Immature natural killer cell (primary cell): ENCODE measurements around the gene SEPTIN5. TPM values are rescaled to one million over a fixed set of nuclear protein-coding genes. Genes with fewer than 3 reads are reported as not detected.
A peak's percentile ranks its signal among the peaks of the same experiment; 100 is the strongest.

Source experiments
- DNase-seq, 3 donors: peaks; one replicate each; pipeline ENCODE4 v3.0.0; 2022; ENCODE audit warnings: mixed read lengths in 1 of 3
- H3K27ac Mint-ChIP-seq, 6 donors: one replicate each; pipeline ENCODE4 v1.8.0; 2020; ENCODE audit warnings: mixed read lengths in 6 of 6, mild to moderate bottlenecking in 5 of 6, inconsistent platforms in 4 of 6, moderate library complexity in 3 of 6
- H3K27me3 Mint-ChIP-seq, 3 donors: one replicate each; pipeline ENCODE4 v1.8.0; 2020 to 2021; ENCODE audit warnings: low read depth in 3 of 3, mild to moderate bottlenecking in 3 of 3, mixed read lengths in 3 of 3, moderate library complexity in 3 of 3, inconsistent platforms in 1 of 3
- H3K36me3 Mint-ChIP-seq, 3 donors: one replicate each; pipeline ENCODE4 v1.8.0; 2020; ENCODE audit warnings: mixed read lengths in 3 of 3, inconsistent platforms in 2 of 3, mild to moderate bottlenecking in 2 of 3
- H3K4me1 Mint-ChIP-seq, 2 donors: one replicate each; pipeline ENCODE4 v1.8.0; 2020; ENCODE audit warnings: inconsistent platforms in 2 of 2, mild to moderate bottlenecking in 2 of 2, mixed read lengths in 2 of 2, moderate library complexity in 1 of 2
- H3K4me3 Mint-ChIP-seq, 5 donors: one replicate each; pipeline ENCODE4 v1.8.0; 2020; ENCODE audit warnings: mild to moderate bottlenecking in 5 of 5, mixed read lengths in 5 of 5, inconsistent platforms in 3 of 5, moderate library complexity in 3 of 5
- H3K9me3 Mint-ChIP-seq, 6 donors: one replicate each; pipeline ENCODE4 v1.8.0; 2020; ENCODE audit warnings: mild to moderate bottlenecking in 6 of 6, mixed read lengths in 6 of 6, inconsistent platforms in 4 of 6, moderate library complexity in 3 of 6
- polyA plus RNA-seq, 3 donors: library from polyadenylated mRNA; unstranded; fragments of 300-500 nt; fragmentation: Illumina TruSeq; gene quantifications; one replicate each; pipeline ENCODE4 v1.2.3, GENCODE V29; 2021

SEPTIN5 gene
- polyA plus RNA-seq, 3 donors from 2014 or later = 0.36 to 2.2 TPM; not detected in 1

GRCh38 chr22:19755145-19755710, 40.9 kb downstream of the SEPTIN5 start:
- H3K36me3 Mint-ChIP-seq = peaks cover 0 to 4% (median 4%) of the 10 kb centered on the region in 3 donors
- H3K4me3 Mint-ChIP-seq = no peak overlapping the region
- H3K4me1 Mint-ChIP-seq = peaks cover 15 to 16% of the 10 kb centered on the region in 2 donors
- H3K27ac Mint-ChIP-seq = no peak overlapping the region
- H3K27me3 Mint-ChIP-seq = peaks cover 19 to 23% (median 23%) of the 10 kb centered on the region in 3 donors
- DNase-seq = no peak
- peaks cover 0 to 2% (median 0%) of the 10 kb centered on the region in 6 donors for H3K9me3 Mint-ChIP-seq

GRCh38 chr22:19755722-19756287, 41.5 kb downstream of the SEPTIN5 start:
- Mint-ChIP-seq H3K4me3 (peak overlapping the region in 3 of 5 donors; percentile 27 to 46 (median 32)), H3K27me3 (peaks cover 20 to 24% (median 23%) of the 10 kb centered on the region in 3 donors), H3K4me1 (peaks cover 16 to 18% of the 10 kb centered on the region in 2 donors), H3K27ac (no peak overlapping the region), H3K9me3 (peaks cover 0 to 2% (median 0%) of the 10 kb centered on the region in 6 donors), H3K36me3 (peaks cover 0 to 7% (median 5%) of the 10 kb centered on the region in 3 donors)
- no peak for DNase-seq

- Mint-ChIP-seq H3K4me3 (peak overlapping the region in 3 of 5 donors; percentile 36 to 52 (median 38)), H3K9me3 (peaks cover 0 to 2% (median 0%) of the 10 kb centered on the region in 6 donors), H3K27me3 (peaks cover 21 to 25% (median 21%) of the 10 kb centered on the region in 3 donors), H3K27ac (no peak overlapping the region), H3K36me3 (peaks cover 0 to 7% (median 5%) of the 10 kb centered on the region in 3 donors), H3K4me1 (peaks cover 17 to 18% of the 10 kb centered on the region in 2 donors)
- peak in 1 of 3 donors; percentile 24 for DNase-seq
Measured at GRCh38 chr22:19756288-19757128, 42.2 kb downstream of the SEPTIN5 start.

GRCh38 chr22:19757140-19757984, 43.1 kb downstream of the SEPTIN5 start:
- Mint-ChIP-seq H3K4me3 (peak overlapping the region; percentile 45 to 70 (median 58)), H3K27ac (no peak overlapping the region), H3K9me3 (peaks cover 0 to 2% (median 0%) of the 10 kb centered on the region in 6 donors), H3K27me3 (peaks cover 24 to 28% (median 24%) of the 10 kb centered on the region in 3 donors), H3K36me3 (peaks cover 0 to 7% (median 5%) of the 10 kb centered on the region in 3 donors), H3K4me1 (peaks cover 18 to 19% of the 10 kb centered on the region in 2 donors)
- no peak for DNase-seq

GRCh38 chr22:19757985-19758895, 43.9 kb downstream of the SEPTIN5 start:
- H3K36me3 Mint-ChIP-seq = peaks cover 0 to 7% (median 5%) of the 10 kb centered on the region in 3 donors
- H3K4me3 Mint-ChIP-seq = peak overlapping the region; percentile 45 to 70 (median 58)
- H3K9me3 Mint-ChIP-seq = peaks cover 0 to 2% (median 0%) of the 10 kb centered on the region in 6 donors
- H3K27ac Mint-ChIP-seq = no peak overlapping the region
- DNase-seq = no peak
- H3K4me1 Mint-ChIP-seq = peaks cover 18 to 19% of the 10 kb centered on the region in 2 donors
- peaks cover 22 to 28% (median 27%) of the 10 kb centered on the region in 3 donors for H3K27me3 Mint-ChIP-seq

- Mint-ChIP-seq H3K27me3 (peaks cover 24 to 27% (median 27%) of the 10 kb centered on the region in 3 donors), H3K4me1 (peaks cover 18 to 19% of the 10 kb centered on the region in 2 donors)
Measured at GRCh38 chr22:19758896-19759426, 44.7 kb downstream of the SEPTIN5 start.

GRCh38 chr22:19759427-19760057, 45.2 kb downstream of the SEPTIN5 start:
- H3K27ac Mint-ChIP-seq = peak overlapping the region in 1 of 6 donors; percentile 30
- H3K4me3 Mint-ChIP-seq = peak overlapping the region; percentile 79 to 89 (median 82)
- peaks cover 0 to 2% (median 0%) of the 10 kb centered on the region in 6 donors for H3K9me3 Mint-ChIP-seq
- DNase-seq = no peak
- H3K4me1 Mint-ChIP-seq = peaks cover 19% of the 10 kb centered on the region in 2 donors
- peaks cover 26 to 27% (median 26%) of the 10 kb centered on the region in 3 donors for H3K27me3 Mint-ChIP-seq
- peaks cover 0 to 7% (median 5%) of the 10 kb centered on the region in 3 donors for H3K36me3 Mint-ChIP-seq

More at GRCh38 chr22:19758896-19759426, 44.7 kb downstream of the SEPTIN5 start:
- no peak overlapping the region for H3K27ac Mint-ChIP-seq
- H3K4me3 Mint-ChIP-seq = no peak overlapping the region
- no peak for DNase-seq
- peaks cover 0 to 2% (median 0%) of the 10 kb centered on the region in 6 donors for H3K9me3 Mint-ChIP-seq
- peaks cover 0 to 7% (median 5%) of the 10 kb centered on the region in 3 donors for H3K36me3 Mint-ChIP-seq

GRCh38 chr22:19760058-19760950, 46.0 kb downstream of the SEPTIN5 start, which contains the start of gene TBX1:
Gene TBX1, plus strand, starts transcription at chr22:19760778. Its CDS starts 66 bp downstream, at chr22:19760844.
- Mint-ChIP-seq H3K36me3 (peaks cover 0 to 7% (median 5%) of the 10 kb centered on the region in 3 donors), H3K4me1 (peaks cover 22 to 23% of the 10 kb centered on the region in 2 donors), H3K4me3 (peak within 1 kb of the TSS; percentile 79 to 89 (median 82)), H3K27me3 (peaks cover 27 to 30% (median 29%) of the 10 kb centered on the region in 3 donors), H3K27ac (peak within 1 kb of the TSS in 2 of 6 donors; percentile 30 to 58), H3K9me3 (peaks cover 0 to 2% (median 0%) of the 10 kb centered on the region in 6 donors)
- DNase-seq = no peak

GRCh38 chr22:19760951-19761724, 46.8 kb downstream of the SEPTIN5 start:
- peak overlapping the region; percentile 45 to 70 (median 65) for H3K4me3 Mint-ChIP-seq
- H3K4me1 Mint-ChIP-seq = peaks cover 23 to 24% of the 10 kb centered on the region in 2 donors
- no peak for DNase-seq
- H3K27me3 Mint-ChIP-seq = peaks cover 23 to 24% (median 24%) of the 10 kb centered on the region in 3 donors
- peaks cover 0 to 2% (median 0%) of the 10 kb centered on the region in 6 donors for H3K9me3 Mint-ChIP-seq
- no peak overlapping the region for H3K27ac Mint-ChIP-seq
- H3K36me3 Mint-ChIP-seq = peaks cover 0 to 7% (median 5%) of the 10 kb centered on the region in 3 donors
